ENCODE data around the gene ANKUB1.
A peak's percentile ranks its signal among the peaks of the same experiment; 100 is the strongest.
"Not testable (repeated sequence)": the region's sequence is repeated elsewhere in the genome, so short reads cannot be mapped to it uniquely, and the experiment has no call there.

Gene ANKUB1, protein sequence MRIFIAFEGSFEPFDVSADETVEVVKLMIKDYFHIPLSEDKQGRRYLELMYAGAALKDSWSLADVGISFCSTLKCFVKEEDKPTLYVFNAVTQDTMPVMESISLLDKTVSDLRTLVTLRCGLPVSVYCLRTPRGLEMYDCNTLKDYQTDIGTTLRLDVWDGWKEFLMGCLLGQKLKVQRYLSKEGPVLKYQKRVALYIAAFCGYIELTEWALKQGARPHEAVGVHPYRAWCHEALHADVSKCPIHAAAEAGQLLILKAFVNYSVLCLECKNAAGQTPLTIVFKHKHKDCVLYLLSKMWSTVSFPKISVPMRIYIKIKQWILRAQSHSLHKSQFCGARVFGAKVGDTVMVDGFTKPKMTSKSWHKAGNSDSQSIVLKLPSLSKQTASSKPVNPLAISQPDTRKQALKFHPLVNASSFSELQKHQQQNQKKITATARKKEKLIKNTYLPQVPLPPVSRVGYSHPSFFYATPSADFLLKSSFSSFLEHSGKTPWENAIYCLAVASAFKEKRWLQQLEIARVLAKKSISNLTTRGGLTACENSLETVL

DNA sequence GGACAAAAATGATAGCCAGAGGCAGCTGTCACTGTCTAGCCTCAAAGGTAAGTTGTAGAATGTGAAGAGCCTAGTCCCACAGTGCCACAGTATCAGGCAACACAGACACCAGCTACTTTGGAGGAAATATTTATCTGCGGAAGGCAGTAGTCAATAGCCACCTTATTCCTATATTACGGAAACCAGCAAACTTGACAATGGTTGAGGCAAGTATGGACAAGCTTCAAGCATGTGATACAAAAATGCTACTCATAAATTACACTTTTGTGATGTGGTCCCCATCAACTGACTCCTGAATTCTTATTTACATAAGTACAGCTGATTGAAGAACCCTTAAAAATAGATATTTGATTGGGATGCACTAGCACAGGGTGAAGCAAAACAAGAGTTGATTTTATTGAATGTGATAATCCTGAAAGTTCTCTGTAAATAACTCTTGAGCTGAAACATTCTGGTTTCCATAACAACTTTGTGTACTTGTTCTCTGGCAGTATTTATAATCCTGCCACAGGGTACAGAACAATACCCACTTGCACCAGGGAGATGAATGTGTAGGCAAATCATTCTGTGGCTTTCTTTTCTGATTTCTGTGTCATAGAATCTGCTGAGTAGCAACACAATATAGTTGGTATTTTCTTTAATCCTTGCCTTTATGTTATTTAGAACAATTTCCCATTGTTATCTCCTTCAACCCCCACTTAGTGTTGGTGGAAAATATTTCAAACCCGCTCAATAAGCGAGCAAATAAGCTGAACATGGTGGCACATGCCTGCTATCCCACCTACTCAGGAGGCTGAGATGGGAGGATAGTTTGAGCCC is at the start of gene ANKUB1:
ANKUB1 (minus strand) TSS at position 103 of the 819 bp plus-strand sequence. CDS start 188 bp downstream, outside the sequence.
- no peak for DNase-seq

DNA sequence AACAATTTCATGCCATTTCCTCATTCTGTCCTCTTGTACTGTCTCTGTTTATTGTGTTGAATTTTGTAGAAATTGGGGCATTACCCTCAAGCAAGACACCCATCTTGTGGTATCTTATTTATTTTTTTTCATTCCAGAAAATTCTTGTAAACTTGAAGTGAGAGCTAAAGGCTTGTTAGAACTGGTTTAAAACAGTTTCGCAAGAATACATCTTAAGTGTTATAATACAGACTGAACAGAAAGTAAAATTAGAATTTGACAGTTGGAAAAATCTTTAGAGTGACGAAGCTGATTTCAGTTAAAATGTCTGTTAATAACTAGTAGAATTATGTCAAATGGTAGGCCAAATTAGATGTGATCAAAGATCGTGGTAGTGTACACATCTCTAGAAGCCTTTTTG is 47.5 kb upstream of the ANKUB1 start:
- DNase-seq = no peak

DNA sequence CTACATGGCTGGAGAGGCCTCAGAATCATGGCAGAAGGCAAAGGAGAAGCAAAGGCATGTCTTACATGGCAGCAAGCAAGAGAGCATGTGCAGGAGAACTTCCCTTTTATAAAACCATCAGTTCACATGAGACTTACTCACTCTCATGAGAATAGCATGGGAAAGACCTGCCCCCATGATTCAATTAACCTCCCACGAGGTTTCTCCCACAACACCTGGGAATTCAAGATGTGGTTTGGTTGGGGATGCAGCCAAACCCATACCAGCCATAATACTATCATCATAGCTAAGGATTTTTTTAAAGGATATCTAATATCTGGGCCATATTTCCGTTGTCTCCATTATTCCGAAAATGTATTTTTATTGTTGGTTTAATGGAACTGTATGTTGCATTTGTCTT is 47.1 kb upstream of the ANKUB1 start:
- not testable (repeated sequence) for DNase-seq

DNA sequence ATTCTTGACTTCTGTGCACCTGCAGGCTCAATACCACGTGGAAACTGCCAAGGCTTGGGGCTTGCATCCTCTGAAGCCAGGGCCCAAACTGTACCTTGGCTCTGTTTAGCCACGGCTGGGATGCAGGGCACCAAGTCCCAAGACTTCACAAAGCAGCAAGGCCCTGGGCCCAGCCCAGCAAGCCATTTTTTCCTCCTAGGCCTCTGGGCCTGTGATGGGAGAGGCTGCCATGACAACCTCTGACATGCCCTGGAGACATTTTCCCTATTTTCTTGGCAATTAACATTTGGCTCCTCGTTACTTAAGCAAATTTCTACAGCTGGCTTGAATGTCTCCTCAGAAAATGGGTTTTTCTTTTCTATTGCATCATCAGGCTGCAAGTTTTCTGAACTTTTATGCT is 46.1 kb upstream of the ANKUB1 start:
- DNase-seq = not testable (repeated sequence)

DNA sequence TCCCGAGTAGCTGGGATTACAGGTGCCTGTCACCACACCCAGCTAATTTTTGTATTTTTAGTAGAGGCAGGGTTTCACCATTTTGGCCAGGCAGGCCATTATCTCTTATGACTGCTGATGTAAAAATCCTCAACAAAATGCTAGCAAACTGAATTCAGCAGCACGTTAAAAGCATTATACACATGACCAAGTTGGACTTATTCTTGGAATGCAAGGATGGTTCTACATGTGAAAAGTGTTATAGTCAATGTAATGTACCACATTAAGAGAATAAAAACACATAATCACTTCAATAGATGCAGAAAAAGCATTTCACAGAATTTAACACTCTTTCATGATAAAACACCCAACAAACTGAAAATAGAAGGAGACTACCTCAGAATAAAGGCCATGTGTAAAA is 40.9 kb upstream of the ANKUB1 start:
- no peak for DNase-seq

DNA sequence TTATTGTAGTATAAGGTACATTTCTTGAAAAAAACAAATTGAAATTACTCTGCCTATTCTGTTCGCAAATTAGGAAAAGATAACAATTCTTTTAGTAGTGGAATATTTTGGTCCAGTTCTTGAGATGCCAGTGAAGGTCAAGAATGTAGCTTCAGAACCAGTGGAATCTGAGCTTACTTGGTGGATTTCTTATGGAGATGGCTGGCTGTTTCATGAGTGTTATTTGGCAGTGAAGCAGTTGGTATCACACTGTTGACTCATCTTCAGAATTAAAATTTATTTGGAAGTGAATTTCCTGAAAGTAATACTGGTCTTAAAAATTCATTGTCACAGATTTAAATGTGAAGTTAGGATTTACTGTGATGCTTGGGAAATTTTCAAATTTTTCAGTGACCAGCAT is 39.7 kb upstream of the ANKUB1 start:
- no peak for DNase-seq

DNA sequence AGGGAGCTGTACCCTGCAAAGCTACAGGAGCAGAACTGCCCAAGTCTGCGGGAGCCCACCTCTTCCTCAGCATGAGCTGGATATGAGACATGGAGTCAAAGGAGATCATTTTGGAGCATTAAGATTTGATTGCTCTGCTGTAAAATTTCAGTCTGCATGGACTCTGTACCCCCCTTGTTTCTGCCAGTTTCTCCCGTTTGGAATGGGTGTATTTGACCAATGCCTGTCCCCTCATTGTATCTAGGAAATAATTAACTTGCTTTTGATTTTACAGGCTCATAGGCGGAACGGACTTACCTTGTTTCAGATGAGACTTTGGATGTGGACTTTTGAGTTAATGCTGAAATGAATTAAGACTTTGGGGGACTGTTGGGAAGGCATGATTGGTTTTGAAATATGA is 39.0 kb upstream of the ANKUB1 start:
- no peak for DNase-seq

DNA sequence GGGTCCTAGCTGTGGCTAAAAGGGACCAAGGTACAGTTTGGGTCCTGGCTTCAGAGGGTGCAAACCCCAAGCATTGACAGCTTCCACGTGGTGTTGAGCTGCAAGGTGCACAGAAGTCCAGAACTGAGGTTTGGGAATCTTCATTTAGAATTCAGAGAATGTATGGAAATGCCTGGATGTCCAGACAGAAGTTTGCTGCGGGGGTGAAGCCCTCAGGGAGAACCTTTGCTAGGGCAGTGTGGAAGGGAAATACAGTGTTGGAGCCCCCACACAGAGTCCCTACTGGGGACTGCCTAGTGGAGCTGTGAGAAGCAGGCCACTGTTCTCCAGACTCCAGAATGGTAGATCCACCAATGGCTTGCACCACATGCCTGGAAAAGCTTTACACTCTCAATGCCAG is 38.5 kb upstream of the ANKUB1 start:
- DNase-seq = no peak

DNA sequence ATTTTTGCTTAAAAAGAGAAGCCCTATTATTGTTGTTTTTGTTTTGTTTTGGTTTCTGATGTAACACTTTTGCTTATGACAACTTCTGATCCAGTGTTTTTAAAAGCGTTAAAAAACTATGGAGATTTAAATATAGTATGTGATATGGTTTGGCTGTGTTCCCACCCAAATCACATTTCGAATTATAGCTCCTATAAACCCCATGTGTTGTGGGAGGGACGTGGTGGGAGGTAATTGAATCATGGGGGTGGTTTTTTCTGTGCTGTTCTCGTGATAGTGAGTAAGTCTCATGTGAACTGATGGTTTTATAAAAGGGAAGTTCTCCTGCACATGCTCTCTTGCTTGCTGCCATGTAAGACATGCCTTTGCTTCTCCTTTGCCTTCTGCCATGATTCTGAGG is 37.3 kb upstream of the ANKUB1 start:
- DNase-seq = not testable (repeated sequence)

DNA sequence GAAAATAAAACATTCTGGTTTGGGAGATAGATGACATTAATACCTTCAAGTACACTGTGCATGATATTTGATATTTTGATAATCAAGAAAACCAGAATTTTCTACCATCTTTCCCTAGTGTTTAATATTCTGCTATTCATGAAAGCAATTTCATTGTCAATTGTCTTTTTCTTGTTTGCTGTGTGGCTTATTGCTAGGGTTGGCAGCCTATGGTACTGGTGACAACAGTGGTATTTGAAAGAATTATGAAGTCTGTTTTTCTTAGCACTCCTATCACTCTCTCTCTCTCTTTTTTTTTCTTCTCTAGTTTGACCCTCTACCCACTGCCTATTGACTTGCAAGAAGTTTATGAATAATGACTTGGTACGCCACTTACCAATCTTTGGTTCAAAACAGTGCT is 36.0 kb upstream of the ANKUB1 start:
- no peak for DNase-seq

DNA sequence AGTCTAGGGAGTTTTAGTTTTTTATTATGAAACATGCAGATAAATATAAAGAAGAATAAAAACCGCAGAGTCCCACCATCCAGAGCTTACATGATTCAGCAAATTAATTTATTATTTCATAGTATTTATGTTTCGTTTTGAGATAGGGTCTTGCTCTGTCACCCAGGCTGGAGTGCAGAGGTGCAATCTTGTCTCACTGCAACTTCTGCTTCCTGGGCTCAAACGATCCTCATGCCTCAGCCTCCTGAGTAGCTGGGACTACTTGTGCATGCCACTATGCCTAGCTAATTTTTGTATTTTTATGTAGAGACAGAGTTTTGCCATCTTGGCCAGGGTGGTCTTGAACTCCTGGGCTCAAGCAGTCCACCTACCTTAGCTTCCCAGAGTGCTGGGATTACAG is 34.3 kb upstream of the ANKUB1 start:
- no peak for DNase-seq

DNA sequence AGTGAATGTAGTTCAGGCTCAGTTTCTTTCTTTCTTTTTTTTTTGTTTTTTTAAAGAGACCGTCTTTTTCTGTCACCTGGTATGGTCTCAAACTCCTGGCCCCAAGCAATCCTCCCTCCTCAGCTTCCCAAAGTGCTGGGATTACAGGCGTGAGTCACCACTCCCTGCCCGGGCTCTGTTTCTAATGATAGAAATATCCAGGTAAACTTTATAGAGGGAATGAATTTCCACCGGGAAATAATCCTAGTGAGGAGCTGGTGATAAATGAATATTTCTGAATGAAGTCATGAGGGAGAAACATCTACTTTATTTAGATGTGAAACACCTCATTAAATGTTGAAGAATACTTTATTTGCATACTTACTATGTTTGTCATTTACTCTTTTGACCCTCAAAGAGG is 27.8 kb upstream of the ANKUB1 start:
- DNase-seq = no peak

DNA sequence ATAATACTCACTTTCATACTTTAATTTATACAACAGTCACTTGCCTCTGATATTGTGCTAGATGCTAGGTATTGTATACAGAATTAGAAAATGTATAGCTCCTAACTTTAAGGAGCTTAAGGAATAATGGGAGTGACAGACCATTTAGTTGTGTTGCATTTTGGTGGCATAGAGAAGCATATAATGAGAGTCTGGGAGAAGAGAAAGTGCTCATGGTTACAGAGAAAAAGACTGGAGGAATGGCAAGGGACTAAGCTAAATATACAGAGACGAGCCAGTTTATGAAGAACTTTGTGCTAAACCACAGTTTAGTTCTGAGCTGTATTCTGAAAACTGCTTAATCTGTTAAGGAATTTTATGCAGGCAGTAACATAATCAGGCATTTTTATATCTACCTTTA is 27.1 kb upstream of the ANKUB1 start:
- DNase-seq = no peak

DNA sequence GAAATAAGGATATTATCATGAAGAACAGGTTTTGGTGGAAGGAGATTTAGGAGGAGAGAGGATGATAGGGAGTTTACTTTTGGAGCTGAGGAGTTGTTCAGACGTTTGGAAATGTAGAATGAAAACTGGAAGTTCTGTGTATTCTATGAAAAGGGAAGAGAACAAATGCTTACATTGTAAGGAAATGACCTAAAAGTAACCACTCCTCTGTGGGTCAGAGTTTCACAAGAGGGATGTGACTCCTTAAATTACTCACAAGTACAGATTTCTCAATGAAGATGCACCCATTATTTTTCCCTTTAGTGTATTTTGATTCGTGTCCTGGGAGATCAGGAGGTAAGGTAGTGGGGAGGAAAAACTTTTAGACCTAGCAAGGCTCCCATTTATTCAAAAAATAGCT is 24.6 kb upstream of the ANKUB1 start:
- DNase-seq = no peak

DNA sequence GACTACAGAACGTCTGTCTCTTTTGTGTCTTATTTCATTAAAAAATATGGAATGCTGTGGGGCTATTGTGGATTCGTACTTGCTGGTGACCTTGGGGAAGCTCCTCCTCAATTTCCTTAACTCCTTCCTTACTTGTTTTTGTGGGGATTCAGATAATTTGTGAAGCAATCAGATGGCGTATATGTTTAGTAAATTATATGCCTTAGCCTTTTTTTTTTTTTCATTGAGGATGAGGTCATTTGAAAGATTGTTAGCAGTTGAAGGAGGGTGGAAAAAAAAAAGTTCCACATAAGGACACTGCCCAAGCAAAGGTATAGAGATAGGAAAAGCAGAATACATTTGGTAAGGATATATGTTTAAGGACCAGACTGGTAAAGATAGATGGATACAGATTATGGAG is 24.0 kb upstream of the ANKUB1 start:
- no peak for DNase-seq

DNA sequence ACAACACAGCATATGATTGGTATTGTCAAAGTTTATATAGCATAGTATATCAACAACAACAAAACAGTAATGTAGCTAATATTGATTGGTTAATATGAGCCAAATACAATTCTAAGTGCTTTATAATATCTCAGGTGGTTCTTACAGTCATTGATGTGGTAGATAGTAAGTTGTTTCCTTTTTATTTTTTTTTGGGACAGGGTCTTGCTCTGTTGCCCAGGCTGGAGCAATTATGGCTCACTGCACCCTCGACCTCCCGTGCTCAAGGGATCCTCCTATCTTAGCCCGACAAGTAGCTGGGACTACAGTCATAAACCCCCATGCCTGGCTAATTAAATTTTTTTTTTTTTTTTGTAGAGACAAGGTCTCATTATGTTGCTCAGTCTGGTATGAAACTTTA is 23.4 kb upstream of the ANKUB1 start:
- DNase-seq = no peak

DNA sequence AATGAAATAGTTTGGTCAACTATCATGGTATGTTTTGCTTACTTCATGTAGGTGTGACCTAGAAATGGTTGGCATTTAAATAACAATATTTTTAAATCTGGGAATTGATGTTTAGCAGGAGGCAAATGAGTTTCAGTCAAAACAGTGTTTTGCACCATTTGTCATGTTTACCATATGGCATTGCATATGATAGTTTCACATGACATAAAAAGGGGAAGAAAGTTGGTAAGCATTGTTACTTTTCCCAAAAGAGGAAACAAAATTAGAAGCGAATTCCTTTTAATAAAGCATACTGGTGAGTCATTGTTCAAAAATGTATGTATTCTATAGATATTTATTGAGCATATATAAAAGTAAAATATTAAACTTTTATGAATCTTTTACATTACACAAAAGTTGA is 23.0 kb upstream of the ANKUB1 start:
- no peak for DNase-seq

DNA sequence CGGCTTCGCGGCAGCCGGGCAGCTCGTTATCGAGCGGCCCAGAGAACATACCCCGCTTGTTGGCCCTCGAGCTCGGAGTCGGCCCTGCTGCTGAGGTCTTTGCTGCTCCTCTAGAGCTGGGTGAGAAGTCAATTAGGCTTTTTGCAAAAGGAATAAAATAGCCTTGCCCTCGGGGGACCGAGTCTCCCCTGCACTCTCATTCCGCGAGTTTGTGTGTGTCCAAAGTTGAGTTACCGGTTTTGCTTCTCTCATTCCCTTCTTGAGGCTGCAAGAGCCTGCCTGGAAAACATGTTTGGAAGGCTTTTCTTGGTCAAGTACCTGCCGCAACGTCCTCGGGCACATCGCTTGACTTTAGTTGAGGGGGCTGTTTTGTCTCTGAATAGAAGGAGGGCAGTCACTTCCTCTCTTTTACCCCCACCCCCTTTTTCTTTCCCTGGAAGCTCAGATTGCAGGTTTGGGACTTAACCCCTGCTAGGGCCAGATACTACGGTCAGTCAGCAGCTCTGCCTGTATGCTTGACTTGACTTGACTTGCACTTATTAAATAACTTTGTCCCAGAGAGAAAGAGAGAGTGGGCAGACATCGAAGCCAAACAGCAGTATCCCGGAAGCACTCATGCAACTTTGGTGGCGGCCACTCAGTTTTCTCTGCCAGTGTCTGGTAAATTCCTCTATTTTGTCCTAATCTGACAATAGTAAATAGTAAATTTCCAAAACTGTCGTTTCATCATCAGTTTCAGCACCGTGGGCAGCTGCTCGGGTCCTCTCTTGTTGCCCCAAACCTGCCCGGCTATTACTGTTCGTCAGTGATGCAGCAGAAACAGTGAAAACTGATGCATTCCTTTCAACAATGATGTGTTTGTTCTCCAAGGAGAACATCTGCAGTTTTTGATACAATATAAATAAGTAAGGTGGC is 21.3 kb upstream of the ANKUB1 start:
- DNase-seq = peak; percentile 71

DNA sequence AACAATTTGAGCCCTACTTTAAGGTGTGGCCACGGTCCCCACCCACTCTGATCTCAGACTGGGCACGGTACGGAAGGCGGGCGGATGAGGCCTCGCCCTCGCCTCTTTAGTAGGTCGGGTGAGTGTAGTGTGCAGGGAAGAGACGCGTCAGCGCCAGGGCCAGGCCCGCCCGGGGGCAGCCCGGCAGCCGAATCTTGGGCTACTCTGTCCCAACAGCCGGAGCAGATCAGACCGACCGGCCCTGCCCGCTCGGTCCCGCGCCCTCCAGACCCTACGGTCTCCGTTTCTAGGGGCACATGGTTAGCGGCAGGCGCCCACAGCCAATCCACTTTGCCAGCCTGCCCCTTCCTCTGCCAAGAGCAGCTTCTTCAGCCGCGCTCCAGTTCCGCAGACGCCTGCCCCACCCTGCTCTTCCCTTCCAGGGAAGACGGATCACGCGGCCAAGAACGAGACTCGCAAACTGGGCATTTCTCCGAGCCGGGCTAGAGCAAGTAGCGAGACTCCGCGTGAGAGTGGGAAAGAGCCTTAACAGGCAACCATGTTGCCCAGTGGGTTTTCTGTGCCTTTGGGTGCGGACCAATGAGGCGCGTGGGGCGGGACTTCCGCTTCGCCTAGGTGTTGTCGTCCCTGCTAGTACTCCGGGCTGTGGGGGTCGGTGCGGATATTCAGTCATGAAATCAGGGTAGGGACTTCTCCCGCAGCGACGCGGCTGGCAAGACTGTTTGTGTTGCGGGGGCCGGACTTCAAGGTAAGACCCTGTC is 20.4 kb upstream of the ANKUB1 start, which contains the start of gene RNF13:
RNF13 (plus strand) TSS at position 610 of the 761 bp plus-strand sequence. CDS start 32,812 bp downstream, outside the sequence.
- peak; percentile 98 for DNase-seq

DNA sequence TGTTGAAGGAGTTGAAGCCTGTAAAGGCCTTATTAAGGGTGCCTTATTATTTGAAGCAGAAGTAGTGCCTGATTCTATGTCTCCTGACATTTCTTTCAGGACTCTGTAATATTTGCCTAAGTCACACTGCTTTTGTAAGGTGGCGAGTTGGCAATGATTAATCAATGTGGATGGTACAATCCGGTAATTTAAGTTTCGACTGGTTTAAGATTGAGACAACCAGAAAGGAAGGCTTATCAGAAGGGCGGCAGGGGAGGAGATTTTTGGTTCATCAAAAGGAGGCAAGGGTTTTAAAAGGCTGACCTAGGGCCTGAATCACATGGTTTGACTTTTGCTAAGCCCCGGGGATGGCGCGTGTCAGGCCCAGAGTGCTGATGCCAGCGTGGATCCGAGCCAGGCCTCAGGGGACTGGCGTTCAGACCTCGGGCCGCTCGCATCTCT is 19.8 kb upstream of the ANKUB1 start:
- DNase-seq = no peak

DNA sequence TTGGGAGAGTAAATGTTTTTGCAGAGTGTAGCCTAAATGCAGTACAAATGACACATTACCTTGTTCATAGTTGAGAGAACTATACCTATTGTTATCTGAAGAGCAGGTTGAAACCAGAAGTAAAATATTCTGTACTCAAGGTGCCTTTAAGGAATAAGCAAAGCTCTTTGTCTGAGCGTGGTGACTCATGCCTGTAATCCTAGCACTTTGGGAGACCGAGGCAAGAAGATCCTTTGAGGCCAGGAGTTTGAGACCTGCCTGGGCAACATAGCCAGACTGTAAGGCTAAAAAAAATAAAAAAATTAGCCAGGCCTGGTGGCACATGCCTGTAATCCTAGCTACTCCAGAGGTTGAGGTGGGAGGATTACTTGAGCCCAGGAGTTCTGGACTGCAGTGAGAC is 18.5 kb upstream of the ANKUB1 start:
- DNase-seq = no peak

DNA sequence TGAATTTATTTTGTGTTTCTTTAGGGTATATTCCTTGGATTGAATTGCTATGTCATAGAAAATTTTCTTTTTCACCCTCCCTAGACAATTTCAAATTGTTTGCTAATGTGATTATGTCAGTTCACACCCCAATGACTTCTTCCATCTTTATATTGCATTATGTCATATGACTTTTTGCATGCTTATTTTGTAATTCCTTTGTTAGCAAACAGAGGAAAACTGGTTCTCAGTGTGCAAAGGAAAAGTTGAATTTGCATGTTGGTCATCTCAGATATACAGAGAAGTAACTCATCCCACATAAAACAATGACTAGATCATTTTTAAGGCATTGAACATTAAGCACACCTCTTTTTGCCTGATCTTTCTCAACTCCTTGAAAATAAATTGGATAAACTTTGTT is 17.3 kb upstream of the ANKUB1 start:
- DNase-seq = no peak

All from eye (tissue), 1 donor.